Vagina (tissue), 2 donors: ENCODE data around the gene SLC2A1. TPM values are rescaled to one million over a fixed set of nuclear protein-coding genes. Genes with fewer than 3 reads are reported as not detected.

Experiments used
- DNase-seq, 2 donors: peaks; one replicate each; pipeline ENCODE4 v3.0.0-alpha.2; 2017; ENCODE audit errors: extremely low spot score in 2 of 2
- H3K27ac ChIP-seq: fragments of 200-600 bp; sonication (generic); one replicate; pipeline ENCODE4 v1.5.1; 2019
- H3K27me3 ChIP-seq: fragments of 200-600 bp; sonication (generic); one replicate; pipeline ENCODE4 v1.5.1; 2019
- H3K36me3 ChIP-seq, 2 donors: fragments of 200-600 bp; sonication (generic); one replicate each; pipeline ENCODE4 v1.5.1; 2017 to 2019
- H3K4me1 ChIP-seq: fragments of 200-600 bp; sonication (generic); one replicate; pipeline ENCODE4 v1.5.1; 2019
- H3K4me3 ChIP-seq, 2 donors: fragments of 200-600 bp; sonication (generic); 1 replicate in 1 of 2; 2 replicates in 1 of 2; pipeline ENCODE4 v1.5.1; 2016 to 2019
- H3K9me3 ChIP-seq: fragments of 200-600 bp; sonication (generic); one replicate; pipeline ENCODE4 v1.5.1; 2019
- CTCF ChIP-seq, 3 experiments: fragments of 450-650 bp in 2 of 3; fragments of 200-600 bp in 1 of 3; sonication (generic) in 1 of 3; IDR thresholded peaks; one replicate each; pipeline ENCODE4 v1.5.1; 2017 to 2019; ENCODE audit warnings: antibody characterized with exemption in 3 of 3, mild to moderate bottlenecking in 2 of 3, moderate library complexity in 2 of 3
- POLR2A ChIP-seq, 2 donors: fragments of 450-650 bp; IDR thresholded peaks; one replicate each; pipeline ENCODE4 v1.6.1; 2017; ENCODE audit warnings: antibody characterized with exemption in 2 of 2, mild to moderate bottlenecking in 2 of 2, moderate library complexity in 2 of 2
- POLR2AphosphoS5 ChIP-seq, 2 donors: sonication (generic); formaldehyde crosslinking; IDR thresholded peaks; one replicate each; pipeline ENCODE4 v1.9.0; 2017; ENCODE audit warnings: antibody characterized with exemption in 2 of 2, mild to moderate bottlenecking in 2 of 2, low read depth in 1 of 2; ENCODE audit not compliant: insufficient read depth in 1 of 2
- intact Hi-C: fragments of 100-400 bp; cut with DNase I; formaldehyde crosslinking; loops from one replicate; pipeline ENCODE4 v1.15.1; 2023
- total RNA-seq: library from RNA; depleted of rRNA; stranded (reverse); fragments of >200 nt; gene quantifications from one replicate; pipeline ENCODE4 v1.2.3, GENCODE V29; 2016

SLC2A1 gene
- total RNA-seq, 1 donor from 2014 or later, result 286 TPM

GRCh38 chr1:42996384-42996970 is 37.8 kb upstream of the SLC2A1 start:
- no peaks in the 10 kb centered on the region for H3K36me3 ChIP-seq
- no peak for DNase-seq
- no peaks in the 10 kb centered on the region for H3K27me3 ChIP-seq
- TF ChIP-seq CTCF (IDR thresholded peaks at IDR 0.05) (no peak), POLR2A (IDR thresholded peaks at IDR 0.05) (no peak), POLR2AphosphoS5 (IDR thresholded peaks at IDR 0.05; ENCODE audit: insufficient read depth in 1 of 2, low read depth in 1 of 2) (no peak)
- intact Hi-C loops, result no loop called here
- H3K9me3 ChIP-seq, result no peaks in the 10 kb centered on the region
- no peak overlapping the region for H3K27ac ChIP-seq
- no peak overlapping the region for H3K4me3 ChIP-seq
- H3K4me1 ChIP-seq, result no peaks in the 10 kb centered on the region

- H3K4me3 ChIP-seq, result no peak overlapping the region
- H3K27ac ChIP-seq, result no peak overlapping the region
Measured at GRCh38 chr1:42993502-42994136, 35.0 kb upstream of the SLC2A1 start.

GRCh38 chr1:42992054-42992571 is 33.4 kb upstream of the SLC2A1 start:
- no peak for DNase-seq
- Histone ChIP-seq H3K4me1 (no peaks in the 10 kb centered on the region), H3K27me3 (no peaks in the 10 kb centered on the region), H3K36me3 (no peaks in the 10 kb centered on the region), H3K4me3 (no peak overlapping the region), H3K9me3 (no peaks in the 10 kb centered on the region), H3K27ac (peak overlapping the region; percentile 43)
- TF ChIP-seq POLR2AphosphoS5 (IDR thresholded peaks at IDR 0.05; ENCODE audit: insufficient read depth in 1 of 2, low read depth in 1 of 2) (no peak), POLR2A (IDR thresholded peaks at IDR 0.05) (no peak), CTCF (IDR thresholded peaks at IDR 0.05) (no peak)
- intact Hi-C loops, result no loop called here

More at GRCh38 chr1:42993502-42994136, 35.0 kb upstream of the SLC2A1 start:
- intact Hi-C loops, result no loop called here
- Histone ChIP-seq H3K9me3 (no peaks in the 10 kb centered on the region), H3K4me1 (no peaks in the 10 kb centered on the region), H3K36me3 (no peaks in the 10 kb centered on the region), H3K27me3 (no peaks in the 10 kb centered on the region)
- DNase-seq, result no peak
- TF ChIP-seq POLR2A (IDR thresholded peaks at IDR 0.05), result no peak
- no peak for TF ChIP-seq POLR2AphosphoS5 (IDR thresholded peaks at IDR 0.05; ENCODE audit: insufficient read depth in 1 of 2, low read depth in 1 of 2)
- TF ChIP-seq CTCF (IDR thresholded peaks at IDR 0.05), result no peak

GRCh38 chr1:42990757-42991346 is 32.2 kb upstream of the SLC2A1 start:
- no peaks in the 10 kb centered on the region for H3K27me3 ChIP-seq
- TF ChIP-seq CTCF (IDR thresholded peaks at IDR 0.05), result no peak
- TF ChIP-seq POLR2AphosphoS5 (IDR thresholded peaks at IDR 0.05; ENCODE audit: insufficient read depth in 1 of 2, low read depth in 1 of 2), result no peak
- no peak for TF ChIP-seq POLR2A (IDR thresholded peaks at IDR 0.05)
- no peak for DNase-seq
- H3K4me1 ChIP-seq, result no peaks in the 10 kb centered on the region
- H3K36me3 ChIP-seq, result no peaks in the 10 kb centered on the region
- H3K27ac ChIP-seq, result no peak overlapping the region
- no peaks in the 10 kb centered on the region for H3K9me3 ChIP-seq
- no peak overlapping the region for H3K4me3 ChIP-seq
- intact Hi-C loops, result no loop called here

- no peak for TF ChIP-seq CTCF (IDR thresholded peaks at IDR 0.05)
- no peak for TF ChIP-seq POLR2A (IDR thresholded peaks at IDR 0.05)
- no peak for TF ChIP-seq POLR2AphosphoS5 (IDR thresholded peaks at IDR 0.05; ENCODE audit: insufficient read depth in 1 of 2, low read depth in 1 of 2)
- H3K4me1 ChIP-seq, result no peaks in the 10 kb centered on the region
- no peaks in the 10 kb centered on the region for H3K9me3 ChIP-seq
- no peak overlapping the region for H3K4me3 ChIP-seq
- no peak for DNase-seq
- no peak overlapping the region for H3K27ac ChIP-seq
- intact Hi-C loops, result no loop called here
- no peaks in the 10 kb centered on the region for H3K36me3 ChIP-seq
- H3K27me3 ChIP-seq, result no peaks in the 10 kb centered on the region
Measured at GRCh38 chr1:42983693-42984092, 25.0 kb upstream of the SLC2A1 start.
